GM08714 (cell line): Measurements from ENCODE around the gene CCDC97.
A peak's percentile ranks its signal among the peaks of the same experiment; 100 is the strongest.

ENCODE experiments used
- H3K4me3 ChIP-seq: fragments of 200-500 bp; sonication (Bioruptor generic); 2 replicates; pipeline ENCODE4 v1.5.1; 2014; ENCODE audit warnings: mild to moderate bottlenecking, low read length, inconsistent platforms
- ZNF274 ChIP-seq: IDR thresholded peaks from 2 replicates; pipeline ENCODE4 v1.6.1; 2012; ENCODE audit warnings: mild to moderate bottlenecking, low read depth, low read length

CCDC97 gene

GRCh38 chr19:41305927-41306793 is 3.8 kb upstream of the CCDC97 start:
- no peak for TF ChIP-seq ZNF274
- no peak overlapping the region for H3K4me3 ChIP-seq

- H3K4me3 ChIP-seq: no peak overlapping the region
- no peak for TF ChIP-seq ZNF274
Measured at GRCh38 chr19:41307090-41307875, 2.7 kb upstream of the CCDC97 start.

GRCh38 chr19:41307954-41308449 is 2.0 kb upstream of the CCDC97 start:
- H3K4me3 ChIP-seq: no peak overlapping the region
- no peak for TF ChIP-seq ZNF274

GRCh38 chr19:41308450-41309179 is 1.4 kb upstream of the CCDC97 start:
- no peak for TF ChIP-seq ZNF274
- H3K4me3 ChIP-seq: peak overlapping the region; percentile 99; the same call in 1 of the 2 replicates

- H3K4me3 ChIP-seq: peak overlapping the region; percentile 99
- TF ChIP-seq ZNF274: no peak
Measured at GRCh38 chr19:41309180-41310032, 566 bp upstream of the CCDC97 start.

- TF ChIP-seq ZNF274: no peak
- H3K4me3 ChIP-seq: peak overlapping the region; percentile 99
Measured at GRCh38 chr19:41311072-41311471, 1.1 kb downstream of the CCDC97 start.

- peak overlapping the region; percentile 99; the same call in 1 of the 2 replicates for H3K4me3 ChIP-seq
- no peak for TF ChIP-seq ZNF274
Measured at GRCh38 chr19:41311613-41312012, 1.6 kb downstream of the CCDC97 start.

- no peak overlapping the region for H3K4me3 ChIP-seq
- no peak for TF ChIP-seq ZNF274
Measured at GRCh38 chr19:41316306-41316920, 6.4 kb downstream of the CCDC97 start.

- TF ChIP-seq ZNF274: no peak
Measured at GRCh38 chr19:41318696-41319499, 8.9 kb downstream of the CCDC97 start.

GRCh38 chr19:41319500-41320184 is 9.7 kb downstream of the CCDC97 start:
- no peak overlapping the region for H3K4me3 ChIP-seq
- no peak for TF ChIP-seq ZNF274

More at GRCh38 chr19:41318696-41319499, 8.9 kb downstream of the CCDC97 start:
- H3K4me3 ChIP-seq: no peak overlapping the region

- no peak overlapping the region for H3K4me3 ChIP-seq
- no peak for TF ChIP-seq ZNF274
Measured at GRCh38 chr19:41320185-41320518, 10.2 kb downstream of the CCDC97 start.

- H3K4me3 ChIP-seq: no peak overlapping the region
- TF ChIP-seq ZNF274: no peak
Measured at GRCh38 chr19:41320568-41320967, 10.6 kb downstream of the CCDC97 start.
